GM20431 (cell line): ENCODE measurements around the gene SDE2.

Experiments used
- in situ Hi-C: fragments of 300-500 bp; cut with MseI, MboI; formaldehyde crosslinking; loops from one replicate; pipeline ENCODE4 v1.15.0; 2020; ENCODE audit warnings: low sequenced_read_pairs; ENCODE audit not compliant: unreplicated experiment

SDE2 gene

GRCh38 chr1:225980005-225980836, 18.9 kb downstream of the SDE2 start:
- in situ Hi-C loops = no loop called here

GRCh38 chr1:225979421-225979820, 19.7 kb downstream of the SDE2 start:
- in situ Hi-C loops = loop anchor here (10.0 kb wide), 1 partner anchor 505 kb away; no protein-coding TSS in a partner anchor

- in situ Hi-C loops = loop anchor here (10.0 kb wide), 1 partner anchor 503 kb away; no protein-coding TSS in a partner anchor
Observed at GRCh38 chr1:225977937-225978748, 21.0 kb downstream of the SDE2 start.

GRCh38 chr1:225975146-225975545, 24.0 kb downstream of the SDE2 start:
- in situ Hi-C loops = loop anchor here (10.0 kb wide), 1 partner anchor 500 kb away; no protein-coding TSS in a partner anchor

GRCh38 chr1:225974454-225974853, 24.7 kb downstream of the SDE2 start:
- in situ Hi-C loops = loop anchor here (10.0 kb wide), 1 partner anchor 500 kb away; no protein-coding TSS in a partner anchor

- in situ Hi-C loops = loop anchor here (10.0 kb wide), 1 partner anchor 498 kb away; no protein-coding TSS in a partner anchor
Observed at GRCh38 chr1:225973158-225973557, 26.0 kb downstream of the SDE2 start.

GRCh38 chr1:225972344-225973152, 26.6 kb downstream of the SDE2 start:
- in situ Hi-C loops = loop anchor here (10.0 kb wide), 1 partner anchor 498 kb away; no protein-coding TSS in a partner anchor

- in situ Hi-C loops = loop anchor here (10.0 kb wide), 1 partner anchor 496 kb away; no protein-coding TSS in a partner anchor
Observed at GRCh38 chr1:225970592-225971157, 28.5 kb downstream of the SDE2 start.

GRCh38 chr1:225969751-225970150, 29.4 kb downstream of the SDE2 start:
- in situ Hi-C loops = loop anchor here (10.0 kb wide), 1 partner anchor 495 kb away; no protein-coding TSS in a partner anchor

GRCh38 chr1:225965231-225965630, 33.9 kb downstream of the SDE2 start:
- in situ Hi-C loops = no loop called here

GRCh38 chr1:225963735-225964530, 35.2 kb downstream of the SDE2 start:
- in situ Hi-C loops = no loop called here

- in situ Hi-C loops = no loop called here
Observed at GRCh38 chr1:225962440-225962975, 36.6 kb downstream of the SDE2 start.

GRCh38 chr1:225961659-225962439, 37.3 kb downstream of the SDE2 start:
- in situ Hi-C loops = no loop called here

GRCh38 chr1:225958041-225958440, 41.1 kb downstream of the SDE2 start:
- in situ Hi-C loops = no loop called here

GRCh38 chr1:225954753-225955152, 44.4 kb downstream of the SDE2 start:
- in situ Hi-C loops = no loop called here

GRCh38 chr1:225953315-225953714, 45.8 kb downstream of the SDE2 start:
- in situ Hi-C loops = no loop called here

- in situ Hi-C loops = no loop called here
Observed at GRCh38 chr1:225950905-225951497, 48.1 kb downstream of the SDE2 start.
